RPMI8226 (cell line): ENCODE data around the gene SPOCK1.

ENCODE experiments used
- DNase-seq: peaks from one replicate; pipeline ENCODE4 v3.0.0-alpha.2; 2015

SPOCK1 gene

GRCh38 chr5:137216976-137217598, 282.0 kb downstream of the SPOCK1 start:
- DNase-seq: no peak

- DNase-seq: no peak
These were observed 283.3 kb downstream of the SPOCK1 start for GRCh38 chr5:137215780-137216179.

GRCh38 chr5:137215261-137215660, 283.9 kb downstream of the SPOCK1 start:
- DNase-seq: no peak

GRCh38 chr5:137214446-137215189, 284.5 kb downstream of the SPOCK1 start:
- no peak for DNase-seq

GRCh38 chr5:137212471-137212870, 286.7 kb downstream of the SPOCK1 start:
- no peak for DNase-seq

GRCh38 chr5:137209232-137209809, 289.8 kb downstream of the SPOCK1 start:
- no peak for DNase-seq

GRCh38 chr5:137207023-137207760, 291.9 kb downstream of the SPOCK1 start:
- DNase-seq: no peak

- no peak for DNase-seq
These were observed 293.0 kb downstream of the SPOCK1 start for GRCh38 chr5:137206030-137206715.

- DNase-seq: no peak
These were observed 293.7 kb downstream of the SPOCK1 start for GRCh38 chr5:137205231-137206027.

GRCh38 chr5:137203011-137203632, 296.0 kb downstream of the SPOCK1 start:
- no peak for DNase-seq

- no peak for DNase-seq
These were observed 297.2 kb downstream of the SPOCK1 start for GRCh38 chr5:137201876-137202275.

- no peak for DNase-seq
These were observed 298.0 kb downstream of the SPOCK1 start for GRCh38 chr5:137200906-137201700.

GRCh38 chr5:137199966-137200365, 299.2 kb downstream of the SPOCK1 start:
- no peak for DNase-seq

- no peak for DNase-seq
These were observed 299.9 kb downstream of the SPOCK1 start for GRCh38 chr5:137199201-137199600.

GRCh38 chr5:137195483-137195882, 303.6 kb downstream of the SPOCK1 start:
- no peak for DNase-seq

- DNase-seq: no peak
These were observed 304.8 kb downstream of the SPOCK1 start for GRCh38 chr5:137194300-137194699.

- no peak for DNase-seq
These were observed 306.8 kb downstream of the SPOCK1 start for GRCh38 chr5:137192293-137192743.

GRCh38 chr5:137191179-137191578, 307.9 kb downstream of the SPOCK1 start:
- no peak for DNase-seq

GRCh38 chr5:137190441-137190840, 308.7 kb downstream of the SPOCK1 start:
- DNase-seq: no peak

GRCh38 chr5:137190031-137190430, 309.1 kb downstream of the SPOCK1 start:
- no peak for DNase-seq

- DNase-seq: no peak
These were observed 310.6 kb downstream of the SPOCK1 start for GRCh38 chr5:137188566-137188965.
